Stimulated activated CD8-positive, alpha-beta memory T cell treated with anti-CD3 and anti-CD28 coated beads, Interleukin-12 subunit alpha, Interleukin-12 subunit beta, amount 100 ng/mL, for 4 hours (primary cell): ENCODE data around the gene SLC6A6.

ENCODE experiments used
- DNase-seq: peaks from one replicate; pipeline ENCODE4 v3.0.0-alpha.2; 2020; ENCODE audit warnings: low read depth

The SLC6A6 gene

DNA sequence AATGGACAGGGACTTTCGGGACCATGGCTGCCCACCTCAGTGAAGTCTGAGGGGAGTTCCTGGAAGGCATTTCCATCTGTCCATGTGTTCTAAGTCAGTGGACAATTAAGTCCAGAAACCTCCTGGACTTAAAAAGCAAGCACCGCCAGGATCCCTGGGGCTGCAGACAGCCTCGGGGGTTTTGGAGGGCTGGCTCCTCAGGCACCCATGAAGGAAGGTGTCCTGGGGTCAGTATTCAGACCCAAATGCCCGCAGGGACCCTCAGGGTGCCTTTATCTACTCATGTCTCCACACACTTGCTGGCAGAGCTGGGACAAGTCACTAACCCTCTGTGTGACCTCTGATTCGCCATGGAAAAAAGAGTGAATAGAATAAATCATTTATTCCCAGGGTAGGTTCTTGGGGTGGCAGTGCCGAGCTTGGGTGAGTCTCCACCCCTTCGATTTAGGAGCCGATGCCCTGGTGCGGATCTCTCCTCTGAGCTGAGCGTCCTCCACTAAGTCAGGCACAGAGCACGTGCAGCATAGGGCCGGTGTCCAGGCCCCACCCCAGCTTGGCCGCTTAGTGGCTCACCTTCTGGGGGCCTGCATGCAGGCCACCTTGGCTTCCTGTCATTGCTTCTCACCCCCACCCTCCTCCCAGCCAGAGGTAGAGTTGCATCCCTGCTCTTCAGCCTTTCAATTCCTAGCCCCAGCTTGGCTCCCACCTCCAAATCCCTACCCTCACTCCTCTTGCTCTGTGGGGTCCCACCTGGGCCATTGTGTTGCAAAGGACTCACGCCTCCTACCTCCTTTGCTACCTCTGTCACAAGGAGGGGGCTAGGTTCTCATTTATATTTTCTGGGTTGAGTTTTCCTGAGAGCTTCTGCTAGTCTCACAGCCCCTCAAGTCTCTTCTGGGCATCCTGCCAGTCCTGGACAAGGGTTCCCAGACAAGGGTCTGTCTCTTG lies 19.9 kb downstream of the SLC6A6 start:
- no peak for DNase-seq

DNA sequence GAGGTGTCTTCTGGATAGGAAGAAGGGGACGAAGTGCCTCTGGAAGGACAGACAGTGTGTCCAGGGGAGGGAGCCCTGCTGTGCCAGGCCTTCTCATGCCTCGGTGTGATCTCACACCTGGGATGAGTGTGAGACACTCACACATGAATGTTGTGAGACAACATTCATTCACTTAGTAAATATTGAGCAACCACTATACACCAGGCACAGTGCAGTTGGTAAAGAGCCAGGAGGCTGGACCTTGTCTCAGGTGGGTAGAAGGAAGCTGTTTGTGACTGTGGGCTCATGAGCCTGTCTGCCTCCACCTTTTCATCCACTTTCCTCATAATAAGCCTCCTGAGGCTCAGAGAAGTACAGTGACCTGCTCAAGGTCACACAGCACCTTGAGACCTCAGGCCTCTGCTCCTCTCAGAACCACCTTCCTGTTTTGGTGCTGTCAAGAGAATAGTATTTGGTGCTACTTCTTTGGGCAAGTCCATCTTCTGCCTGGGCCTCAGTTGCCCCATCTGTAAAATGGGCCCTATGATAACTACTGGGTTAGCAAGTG lies 20.9 kb downstream of the SLC6A6 start:
- DNase-seq = no peak

DNA sequence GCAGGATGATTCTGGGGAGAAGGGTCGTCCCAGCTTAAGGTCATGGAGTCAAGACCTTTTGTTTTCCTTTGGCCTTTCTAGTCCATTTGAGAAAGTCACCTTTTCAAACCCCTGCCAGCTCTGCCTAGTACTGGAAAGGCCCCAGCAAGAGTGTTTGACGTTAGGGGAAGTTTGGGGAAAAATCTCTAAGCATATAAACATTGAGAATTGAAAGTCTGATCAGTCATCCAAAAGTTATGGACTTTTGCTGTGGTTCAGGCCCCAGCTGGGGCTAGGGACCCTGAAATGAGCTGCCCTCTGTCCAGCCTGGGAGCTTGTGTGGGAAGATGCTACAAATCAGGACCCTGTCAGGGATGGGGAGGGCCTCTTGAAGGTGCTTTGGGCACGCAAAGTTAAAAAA lies 21.6 kb downstream of the SLC6A6 start:
- no peak for DNase-seq

DNA sequence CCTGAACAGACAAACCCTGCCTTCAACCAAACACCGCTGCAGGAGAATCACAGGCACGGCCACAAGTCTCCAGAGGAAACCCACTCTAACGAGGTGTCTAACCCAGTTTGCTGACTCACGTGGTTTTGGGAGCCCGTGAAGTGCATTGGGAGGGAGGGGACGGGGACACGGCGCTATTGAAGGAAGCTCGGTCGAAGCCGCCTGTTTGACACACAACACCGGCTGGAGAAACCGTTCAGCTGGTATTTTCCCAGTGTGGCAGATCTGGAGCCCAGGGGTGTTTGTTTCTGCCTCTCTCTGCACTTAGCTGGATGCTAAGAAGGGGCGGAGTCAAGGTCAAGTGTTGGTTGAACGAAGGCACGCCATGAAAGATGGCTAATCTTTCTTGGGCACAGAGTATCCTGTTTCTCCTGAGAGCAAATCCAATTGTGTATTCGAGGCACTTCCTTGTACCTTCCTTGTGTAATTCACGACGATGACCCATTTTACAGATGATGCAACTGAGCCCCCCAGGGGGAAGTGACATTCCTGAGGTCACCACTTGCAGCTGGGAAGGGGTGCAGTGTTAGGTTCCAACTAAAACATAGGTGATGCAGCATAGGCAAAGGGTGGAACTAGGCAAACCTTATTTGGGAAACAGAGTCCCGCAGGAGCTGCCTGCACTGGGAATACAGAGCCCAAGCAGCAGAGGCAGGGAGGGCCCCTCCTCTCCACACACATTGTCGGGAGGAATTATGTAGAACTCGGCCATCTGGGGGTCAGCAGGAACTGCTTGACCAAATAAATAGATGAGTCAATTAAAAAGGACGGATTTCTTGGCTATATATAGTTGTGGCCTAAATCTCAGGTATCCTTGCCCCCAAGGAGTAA lies 22.5 kb downstream of the SLC6A6 start:
- no peak for DNase-seq

DNA sequence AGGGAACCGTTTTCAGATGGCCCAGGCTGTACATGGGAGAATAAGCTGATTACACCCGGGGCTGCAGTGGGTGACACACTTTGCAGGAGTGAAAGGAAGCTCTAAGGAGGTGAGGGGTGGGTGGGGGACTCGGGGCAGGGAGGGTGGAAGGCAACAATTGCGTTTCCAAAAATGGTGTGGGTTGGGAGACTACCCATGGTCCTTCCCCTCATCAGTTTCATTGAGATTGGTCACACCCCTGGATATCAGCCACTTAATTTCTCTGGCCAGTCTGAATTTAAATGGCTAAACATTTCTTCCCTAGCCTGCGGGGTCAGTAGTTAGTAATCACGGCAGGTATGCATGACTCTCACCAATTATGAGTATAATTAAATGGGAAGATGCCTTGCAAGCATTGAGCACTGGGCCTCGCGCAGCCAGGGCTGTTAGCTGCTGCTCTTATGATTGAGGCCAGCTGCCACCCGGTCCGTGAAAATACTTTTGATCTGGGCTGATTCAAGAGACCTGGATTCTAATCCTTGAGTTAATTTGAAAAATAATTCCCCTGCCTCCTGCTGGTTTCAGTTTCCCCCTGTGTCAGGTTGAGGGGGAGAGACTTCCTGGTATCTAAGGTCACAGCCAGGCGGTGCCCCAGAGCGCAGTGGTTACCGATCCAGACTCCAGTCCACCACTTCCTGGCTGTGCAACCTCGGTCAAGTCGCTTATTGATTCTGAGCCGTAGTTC lies 23.3 kb downstream of the SLC6A6 start:
- no peak for DNase-seq

DNA sequence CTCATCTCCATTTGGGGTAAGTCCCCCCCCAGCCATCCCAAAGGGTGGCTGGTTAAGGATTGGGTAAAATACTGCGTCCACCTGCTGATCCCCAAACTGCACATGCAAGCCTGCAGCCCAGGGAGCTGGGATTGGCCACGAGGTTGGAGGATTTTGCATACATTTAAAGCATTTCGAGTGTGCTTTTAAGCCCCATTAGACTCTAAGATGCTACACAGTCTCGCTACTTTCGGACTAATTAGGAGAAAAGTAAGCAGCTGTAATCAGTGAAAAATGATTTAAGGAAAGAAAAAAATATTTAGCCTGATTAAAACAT lies 23.9 kb downstream of the SLC6A6 start:
- DNase-seq = no peak

DNA sequence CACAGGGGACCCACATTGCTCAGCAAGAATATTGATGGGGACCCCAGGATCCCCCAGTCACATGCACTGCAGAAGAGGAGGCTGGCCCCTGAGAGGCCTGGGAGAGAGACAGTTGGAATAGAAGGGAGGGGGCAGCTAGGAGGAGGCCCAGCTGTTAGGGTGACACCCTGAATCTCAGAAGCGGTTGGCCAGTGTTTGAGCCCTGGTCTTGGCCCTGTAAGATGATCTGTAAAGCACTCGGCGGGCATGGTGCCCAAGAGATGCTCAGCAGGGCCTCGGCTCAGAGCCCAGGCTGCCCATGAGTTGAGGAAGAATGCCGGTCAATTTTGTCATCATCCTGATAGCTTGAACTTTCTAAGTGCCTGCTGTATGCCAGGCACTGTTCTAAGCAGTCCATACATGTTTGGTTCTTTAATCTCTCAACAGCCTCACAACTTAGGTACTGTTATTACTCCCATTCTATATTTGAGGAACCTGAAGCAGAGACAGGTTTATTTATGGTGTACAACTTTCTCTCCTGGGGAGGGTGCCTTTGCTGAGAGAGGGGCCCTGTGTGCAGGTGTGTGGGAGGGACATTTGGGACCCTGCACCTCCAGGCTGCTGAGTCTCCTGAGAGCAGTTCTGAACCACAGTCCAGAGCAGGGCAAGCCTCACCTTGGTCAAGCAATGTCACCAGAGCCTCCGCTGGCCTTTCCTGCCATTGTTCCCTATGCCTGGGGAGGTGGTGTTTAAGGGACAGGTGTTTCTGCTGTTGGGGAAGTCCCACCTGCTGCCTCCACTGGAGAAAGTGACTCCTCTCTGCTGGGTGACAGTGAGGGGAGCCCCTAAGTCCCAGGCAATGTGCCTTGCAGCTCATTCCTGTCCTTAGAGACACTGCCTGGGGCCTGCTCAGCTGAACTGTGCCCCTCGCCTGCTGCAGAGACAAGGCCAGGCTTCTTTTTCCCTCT lies 26.0 kb downstream of the SLC6A6 start:
- DNase-seq = no peak

DNA sequence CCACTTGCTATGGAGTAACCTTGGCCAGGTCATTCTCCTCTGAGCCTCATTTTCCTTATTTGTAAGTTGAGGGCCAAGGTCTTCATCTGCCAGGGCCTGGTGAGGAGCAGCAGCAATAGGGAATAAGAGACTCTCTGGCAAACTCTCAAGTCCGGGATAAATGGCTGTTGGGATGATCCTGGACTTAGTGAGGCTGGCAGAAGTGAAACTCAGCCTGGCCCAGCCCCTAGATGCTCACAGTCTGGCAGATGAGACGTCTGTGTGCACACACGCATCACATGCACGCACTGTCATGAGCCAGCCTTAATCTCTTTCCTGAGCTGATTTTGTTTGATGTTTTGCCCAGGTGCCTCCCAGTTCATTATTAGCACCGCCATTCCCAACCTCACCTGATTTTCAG lies 26.8 kb downstream of the SLC6A6 start:
- no peak for DNase-seq

DNA sequence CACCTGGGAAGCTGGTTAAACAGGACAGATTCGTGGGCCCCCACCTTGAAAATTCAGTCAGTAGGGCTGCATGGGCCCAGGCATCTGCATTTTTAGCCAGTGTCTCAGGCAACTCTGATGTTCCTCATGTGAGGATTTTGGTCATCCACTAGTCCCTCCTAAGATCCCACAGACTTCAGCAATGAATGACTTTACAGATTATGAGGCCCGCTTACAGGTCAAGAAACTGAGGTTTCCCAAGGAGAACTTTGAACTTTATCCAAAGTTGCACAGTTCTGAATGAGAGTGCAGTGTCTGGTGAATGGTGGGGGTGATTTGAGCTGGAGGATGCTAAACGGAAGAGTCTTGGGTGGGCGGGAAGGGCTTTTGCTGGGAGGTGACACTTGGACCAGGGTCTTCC lies 27.2 kb downstream of the SLC6A6 start:
- no peak for DNase-seq

DNA sequence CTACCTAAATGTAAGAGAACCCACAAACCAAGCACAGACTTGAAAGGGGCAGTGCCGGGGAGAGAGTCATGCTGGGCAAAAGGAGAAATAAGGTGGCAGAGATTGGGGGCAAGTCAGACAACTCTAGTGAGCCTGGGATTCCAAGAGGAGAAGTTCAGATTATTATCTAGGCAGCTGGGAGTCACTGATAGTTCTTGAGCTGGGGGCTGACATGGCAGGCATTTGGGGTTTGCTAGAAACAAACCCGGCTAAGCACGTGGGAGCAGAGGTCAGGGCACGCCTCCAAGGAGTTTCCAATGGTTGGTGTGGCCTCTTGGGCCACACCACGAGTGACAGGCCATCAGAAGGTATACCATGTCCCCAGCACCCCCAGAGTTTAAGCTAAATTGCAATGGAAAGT lies 27.6 kb downstream of the SLC6A6 start:
- no peak for DNase-seq

DNA sequence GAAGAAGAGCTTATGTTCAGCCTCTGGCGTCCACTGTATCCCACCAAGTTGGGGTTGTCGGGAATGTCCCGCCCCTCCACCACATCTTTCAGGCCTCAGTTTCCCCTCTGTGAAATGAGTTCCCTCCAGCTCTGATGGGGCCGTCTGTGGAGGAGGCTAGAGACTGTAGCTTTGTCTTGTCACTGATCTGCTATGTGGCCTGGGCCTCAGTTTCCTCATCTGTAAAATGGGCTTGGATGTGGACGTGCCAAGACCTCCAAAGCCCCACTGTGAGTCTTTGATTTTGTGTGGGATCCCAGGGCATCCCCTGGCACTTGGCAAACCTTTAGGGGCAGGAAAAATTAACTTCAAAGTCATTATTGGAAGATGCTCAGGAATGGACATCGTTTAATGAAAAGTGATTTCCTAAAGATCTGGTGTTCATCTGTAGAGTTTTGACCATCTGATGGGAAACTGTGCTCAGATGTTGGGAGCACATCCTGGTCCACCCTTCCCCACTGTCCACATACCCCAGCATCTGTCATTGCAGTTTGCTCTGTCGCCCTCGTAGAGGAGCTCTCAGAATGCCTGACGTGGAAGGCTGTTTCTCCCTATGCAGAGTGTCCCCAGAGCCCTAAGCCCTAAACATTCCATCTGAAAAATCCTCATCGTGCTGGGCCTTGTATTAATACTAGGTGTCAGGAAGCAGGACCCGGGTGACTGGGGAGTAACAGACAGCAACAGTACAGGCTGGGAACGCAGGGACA lies 28.5 kb downstream of the SLC6A6 start:
- no peak for DNase-seq

DNA sequence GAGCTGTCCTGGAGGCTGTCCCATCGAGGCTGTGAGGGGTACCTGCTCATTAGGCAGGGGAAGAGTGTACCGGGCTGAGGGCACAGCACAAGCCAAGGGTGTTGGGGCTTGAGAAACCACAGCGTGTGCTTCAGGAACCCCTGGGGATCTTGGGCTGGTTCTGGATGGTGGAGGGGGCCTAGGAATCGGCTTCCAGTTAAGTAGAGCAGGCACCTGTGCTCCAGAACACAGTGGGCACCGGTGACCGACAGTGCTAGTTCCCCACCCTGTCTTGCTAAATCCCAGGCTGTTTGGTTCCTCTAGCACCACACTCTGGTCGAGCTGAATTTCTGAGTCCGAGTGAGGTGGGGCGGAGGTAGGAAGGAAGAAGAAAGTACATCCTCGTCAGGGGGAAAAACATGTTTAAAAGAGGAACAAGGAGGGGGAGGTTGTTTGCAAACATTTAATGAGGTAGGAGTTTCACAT lies 29.1 kb downstream of the SLC6A6 start:
- no peak for DNase-seq

DNA sequence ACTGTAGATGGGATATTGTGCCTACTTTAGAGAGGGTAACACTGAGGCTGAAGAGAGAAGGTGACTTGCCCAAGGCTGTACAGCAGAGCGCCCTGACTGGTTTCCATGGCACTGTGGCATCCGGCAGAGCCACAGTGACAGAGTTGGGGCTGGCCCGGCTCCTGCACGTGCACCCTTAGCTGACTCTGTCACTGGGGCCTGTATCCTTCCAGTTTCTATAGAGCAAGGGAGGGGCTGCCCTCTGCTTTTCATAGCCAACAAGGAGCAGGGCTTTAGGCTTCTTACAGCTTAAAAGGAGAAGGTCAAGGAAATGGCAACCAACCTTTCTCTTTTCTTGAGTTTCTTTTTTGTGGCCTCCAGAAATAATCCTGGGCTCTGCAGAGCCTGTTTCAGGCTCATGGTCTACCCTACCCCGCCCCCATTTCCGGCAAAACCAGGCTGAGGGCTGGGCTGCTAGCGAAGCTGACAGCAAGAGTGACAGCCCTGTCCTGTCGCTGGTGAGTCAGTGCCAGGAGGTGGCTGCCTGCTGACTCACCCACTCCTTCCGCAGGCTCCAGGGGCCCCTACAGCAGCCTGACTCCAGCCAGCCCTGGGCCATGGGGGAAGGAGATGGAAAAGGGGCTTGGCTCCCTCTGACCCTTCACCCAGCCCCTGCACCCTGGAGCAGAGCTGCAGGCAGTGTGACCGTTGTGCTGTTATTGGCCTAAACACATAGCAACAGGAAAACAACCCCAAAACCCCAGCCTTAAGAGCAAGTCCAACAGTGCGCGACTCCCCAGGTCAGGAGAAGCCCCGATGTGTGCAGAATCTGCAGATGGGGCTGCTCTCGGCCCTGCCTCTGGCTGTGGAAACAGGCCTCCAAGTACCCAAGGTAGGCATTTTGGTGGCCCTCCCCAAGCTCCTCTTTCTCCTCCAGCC lies 29.8 kb downstream of the SLC6A6 start:
- peak; percentile 87 for DNase-seq

DNA sequence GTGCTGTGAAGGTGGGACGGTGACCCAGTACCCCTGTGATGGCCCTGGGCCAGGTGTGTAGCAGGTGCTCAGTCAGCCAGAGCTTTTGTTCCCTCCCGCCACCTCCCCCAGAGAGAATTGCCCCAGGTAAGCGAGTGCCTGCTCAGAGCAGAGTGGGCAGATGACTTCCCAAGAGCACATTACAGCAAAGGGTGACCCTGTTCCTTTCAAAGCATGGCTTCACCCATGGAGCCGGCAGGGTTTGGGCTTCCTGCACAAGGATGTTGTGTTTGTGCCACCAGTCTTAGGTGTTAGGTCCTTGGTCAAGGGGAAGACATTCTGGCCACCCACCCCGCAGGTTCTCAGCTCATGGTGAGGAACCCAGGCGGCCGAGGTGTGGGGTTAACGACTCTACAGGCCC lies 30.7 kb downstream of the SLC6A6 start:
- DNase-seq = no peak

DNA sequence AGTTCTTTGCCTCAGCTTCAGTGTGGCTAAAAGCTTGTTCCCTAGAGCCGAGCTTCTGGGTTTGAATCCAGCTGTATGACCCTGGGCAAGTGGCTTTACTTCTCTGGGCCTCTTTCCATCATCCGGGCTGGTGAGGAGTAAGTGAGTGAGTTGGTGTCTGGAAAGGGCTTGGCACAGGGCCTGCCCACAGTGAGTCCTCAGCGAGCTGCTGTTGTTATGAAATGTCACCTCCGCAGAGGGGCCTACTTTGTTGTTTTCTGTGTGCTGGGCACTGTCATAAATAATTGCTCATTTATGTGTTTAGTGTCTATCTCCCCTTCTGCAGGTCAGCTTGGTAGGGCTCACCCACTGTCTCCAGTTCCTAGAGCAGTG lies 31.7 kb downstream of the SLC6A6 start:
- DNase-seq = no peak

DNA sequence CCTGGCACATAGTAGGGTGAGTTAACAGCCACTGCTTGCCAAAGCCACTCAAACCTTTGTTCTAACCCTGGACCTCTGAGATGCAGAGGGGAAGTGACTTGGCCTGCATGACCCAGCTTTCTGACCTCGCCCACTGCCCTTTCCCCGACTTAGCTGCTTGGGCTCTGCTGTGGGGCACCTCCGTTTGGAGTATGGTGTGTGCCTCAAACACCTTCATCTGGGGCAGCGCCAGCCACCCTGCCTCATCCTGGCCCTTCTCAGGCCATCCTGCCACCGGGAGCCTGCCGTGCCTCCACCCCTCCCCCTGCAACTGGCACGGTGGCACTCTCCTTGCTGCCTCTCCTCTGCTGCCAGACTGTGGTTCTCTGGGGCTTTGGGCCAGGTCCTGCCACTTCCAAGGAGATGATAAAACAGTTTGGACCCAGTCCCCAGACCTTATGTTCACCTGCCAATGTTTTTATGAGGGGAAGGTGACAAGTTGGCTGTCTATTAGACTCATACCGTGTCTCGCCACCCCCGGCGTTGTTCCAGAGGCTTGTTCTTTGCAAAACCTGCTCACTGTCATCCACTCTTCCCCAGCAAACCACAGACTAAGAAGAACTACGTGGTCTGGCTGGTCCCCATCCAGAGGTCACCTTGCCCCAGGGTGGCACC lies 32.2 kb downstream of the SLC6A6 start:
- no peak for DNase-seq

DNA sequence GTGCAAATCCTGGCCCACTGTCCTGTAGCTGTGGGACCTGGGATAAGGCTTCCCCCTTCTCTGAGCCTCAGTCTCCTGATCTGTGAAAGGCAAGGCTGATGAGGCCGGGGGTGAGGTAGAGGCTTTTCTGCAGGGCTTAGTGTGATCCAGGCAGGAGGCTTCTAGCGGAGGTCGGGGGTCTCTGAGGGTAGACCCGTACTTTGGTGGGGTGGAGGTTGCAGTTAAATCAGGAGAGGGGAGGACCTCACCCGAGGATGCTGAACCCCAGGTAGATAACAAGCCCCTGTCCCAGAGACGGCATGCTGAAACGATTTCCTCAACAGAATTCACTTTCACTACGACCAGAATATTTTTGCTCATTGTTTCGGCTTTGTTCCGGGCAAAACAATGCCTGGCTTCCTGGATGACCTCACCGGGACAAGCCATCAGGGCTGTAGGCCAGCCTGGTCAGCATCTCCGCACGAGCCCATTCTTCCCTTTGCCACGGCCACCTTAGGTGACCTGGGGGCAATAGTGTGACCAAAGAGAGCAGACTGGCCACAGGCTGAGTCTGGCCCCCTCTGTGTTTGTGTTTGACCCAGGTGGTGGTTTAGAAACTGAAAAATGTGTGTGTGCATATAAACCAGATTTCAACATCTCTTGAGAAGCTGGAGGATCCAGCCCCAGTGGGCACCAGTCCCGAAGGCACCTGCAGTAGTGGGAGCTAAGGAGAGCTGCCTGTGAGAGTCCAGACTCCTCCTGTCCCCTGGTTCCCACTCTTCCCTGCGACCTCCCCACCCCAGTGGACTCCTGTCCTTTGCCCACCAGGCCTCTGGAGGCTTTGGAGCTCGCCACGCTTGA lies 33.0 kb downstream of the SLC6A6 start:
- no peak for DNase-seq

DNA sequence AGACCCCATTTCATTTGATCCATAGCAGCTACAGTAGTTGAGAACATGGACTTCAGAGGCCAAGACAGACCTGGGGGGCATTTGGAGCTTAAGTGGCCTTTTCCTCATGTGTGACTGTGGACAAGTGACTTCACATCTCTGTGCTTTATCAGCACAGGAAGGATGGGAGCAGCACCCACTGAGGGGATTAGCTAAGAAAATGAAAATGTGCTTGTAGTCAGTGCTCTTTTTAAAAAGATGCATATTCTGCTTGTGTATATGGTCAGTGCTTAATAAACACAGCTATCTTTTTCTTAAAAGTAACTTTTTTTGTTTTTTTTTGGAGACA lies 34.5 kb downstream of the SLC6A6 start:
- DNase-seq = no peak
